ENCODE measurements around the gene ZBTB8A.
"Not testable (repeated sequence)": the region's sequence is repeated elsewhere in the genome, so short reads cannot be mapped to it uniquely, and the experiment has no call there.

ZBTB8A gene

DNA sequence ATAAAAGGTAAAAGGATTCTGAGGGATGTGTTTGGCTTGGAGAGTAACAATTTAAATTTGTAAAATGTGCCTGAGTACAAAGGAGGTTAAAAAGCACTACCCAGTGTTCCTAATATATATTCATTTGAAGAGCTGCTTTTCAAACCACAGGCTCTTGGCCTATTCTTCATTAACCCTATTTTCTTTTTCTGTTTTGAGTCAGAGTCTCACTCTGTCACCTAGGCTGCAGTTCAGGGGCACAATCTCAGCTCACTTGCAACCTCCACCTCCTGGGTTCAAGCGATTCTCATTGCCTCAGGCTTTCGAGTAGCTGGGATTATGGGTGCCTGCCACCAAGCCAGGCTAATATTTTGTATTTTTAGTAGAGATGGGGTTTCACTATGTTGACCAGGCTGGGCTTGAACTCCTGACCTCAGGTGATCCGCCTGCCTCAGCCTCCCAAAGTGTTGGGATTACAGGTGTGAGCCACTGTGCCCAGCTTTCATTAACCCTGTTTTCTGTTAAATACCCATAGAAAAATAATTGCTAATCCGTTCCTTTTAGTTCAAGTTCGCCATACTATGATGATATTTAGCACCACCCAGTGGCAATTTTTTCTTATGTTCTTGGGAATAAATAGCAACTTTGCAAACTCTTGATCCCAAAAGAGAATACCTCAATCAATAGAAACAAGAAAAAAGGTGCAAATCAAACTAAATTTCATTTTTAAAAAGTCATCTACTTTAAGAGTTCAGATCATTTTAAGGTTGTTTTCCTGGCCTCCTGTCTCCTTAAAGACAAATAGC is 80.7 kb downstream of the ZBTB8A start:
- no peak for DNase-seq (ENCODE audit: low read depth, low spot score)

DNA sequence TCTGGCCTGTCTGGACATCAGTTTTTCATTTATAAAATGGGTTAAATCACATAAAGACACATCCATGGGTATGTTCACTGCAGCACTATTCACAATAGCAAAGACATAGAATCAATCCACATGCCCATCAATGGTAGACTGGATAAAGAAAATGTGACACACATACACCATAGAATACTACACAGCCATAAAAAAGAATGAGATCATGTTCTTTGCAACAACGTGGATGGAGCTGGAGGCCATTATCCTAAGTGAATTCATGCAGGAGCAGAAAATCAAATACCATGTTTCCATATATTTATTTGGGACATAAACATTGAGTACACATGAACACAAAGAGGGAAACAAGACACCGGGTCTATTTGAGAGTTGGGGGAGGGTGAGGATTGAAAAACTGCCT is 83.0 kb downstream of the ZBTB8A start:
- DNase-seq (ENCODE audit: low read depth, low spot score), result no peak

DNA sequence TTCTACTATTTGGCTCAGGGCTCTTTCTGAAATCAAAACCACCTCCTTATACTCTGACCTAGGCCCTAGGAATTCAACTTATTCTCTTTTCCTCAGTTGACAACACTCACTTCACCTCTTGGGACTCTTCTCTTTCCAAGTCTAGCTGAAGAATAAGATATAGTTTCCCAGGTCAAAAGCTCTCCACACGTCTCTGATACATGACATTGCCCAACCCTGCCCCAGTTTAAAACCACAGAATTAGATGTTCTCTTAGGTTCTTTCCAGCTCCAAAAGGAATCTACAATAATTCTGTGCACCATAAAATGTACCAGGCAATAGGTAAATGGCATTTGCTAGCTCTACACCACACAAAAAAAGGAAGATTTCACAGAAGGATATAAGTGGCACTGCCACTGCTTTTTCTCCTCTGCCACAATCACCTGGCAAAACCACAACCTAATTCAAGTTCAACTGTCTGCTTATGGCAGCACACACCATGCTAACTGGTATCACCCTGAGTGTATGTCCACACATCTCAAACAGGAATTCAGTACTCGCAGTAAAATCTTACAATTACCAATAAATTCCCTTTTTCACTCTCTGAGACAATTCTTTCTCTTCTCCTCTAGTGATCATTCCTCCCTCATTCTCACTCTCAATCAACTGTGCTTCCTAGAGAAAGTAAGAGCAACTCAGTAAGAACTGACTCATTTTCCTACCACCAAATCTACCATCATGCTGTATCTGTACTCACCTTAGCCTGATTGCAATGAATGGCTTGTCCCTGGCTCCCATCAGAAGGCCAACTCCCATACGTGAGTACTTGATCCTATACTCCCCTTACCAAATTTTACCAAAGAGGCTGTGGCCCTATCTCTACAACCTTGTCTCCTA is 83.8 kb downstream of the ZBTB8A start:
- no peak for DNase-seq (ENCODE audit: low read depth, low spot score)

DNA sequence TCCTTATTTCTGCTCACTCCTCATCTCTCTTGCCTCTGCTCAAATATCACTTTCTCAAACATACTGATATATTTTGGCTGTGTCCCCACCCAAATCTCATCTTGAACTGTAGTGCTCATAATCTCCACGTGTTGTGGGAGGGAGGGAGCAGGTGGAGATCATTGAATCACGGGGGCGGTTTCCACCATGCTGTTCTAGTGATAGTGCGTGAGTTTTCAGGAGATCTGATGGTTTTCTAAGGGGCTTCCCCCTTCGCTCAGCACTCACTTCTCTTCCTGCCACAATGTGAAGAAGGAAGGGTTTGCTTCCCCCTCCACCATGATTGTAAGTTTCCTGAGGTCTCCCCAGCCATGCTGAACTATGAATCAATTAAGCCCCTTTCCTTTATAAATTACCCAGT is 84.5 kb downstream of the ZBTB8A start:
- no peak for DNase-seq (ENCODE audit: low read depth, low spot score)

DNA sequence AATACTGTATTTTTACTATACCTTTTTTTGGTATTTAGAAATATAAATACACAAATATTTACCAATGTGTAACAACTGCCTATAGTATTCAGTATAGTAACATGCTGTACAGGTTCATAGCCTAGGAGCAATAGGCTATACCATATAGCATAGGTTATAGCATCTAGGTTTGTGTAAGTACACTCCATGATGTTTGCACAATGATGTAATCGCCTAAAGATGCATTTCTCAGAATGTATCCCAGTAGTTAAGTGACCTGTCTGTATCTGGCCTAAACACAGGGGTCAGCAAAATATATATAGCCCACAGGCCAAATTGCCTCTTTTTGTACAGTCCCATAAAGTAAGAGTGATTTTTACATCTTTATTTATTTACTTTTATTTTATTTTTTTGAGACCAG is 86.9 kb downstream of the ZBTB8A start:
- DNase-seq (ENCODE audit: low read depth, low spot score), result no peak

DNA sequence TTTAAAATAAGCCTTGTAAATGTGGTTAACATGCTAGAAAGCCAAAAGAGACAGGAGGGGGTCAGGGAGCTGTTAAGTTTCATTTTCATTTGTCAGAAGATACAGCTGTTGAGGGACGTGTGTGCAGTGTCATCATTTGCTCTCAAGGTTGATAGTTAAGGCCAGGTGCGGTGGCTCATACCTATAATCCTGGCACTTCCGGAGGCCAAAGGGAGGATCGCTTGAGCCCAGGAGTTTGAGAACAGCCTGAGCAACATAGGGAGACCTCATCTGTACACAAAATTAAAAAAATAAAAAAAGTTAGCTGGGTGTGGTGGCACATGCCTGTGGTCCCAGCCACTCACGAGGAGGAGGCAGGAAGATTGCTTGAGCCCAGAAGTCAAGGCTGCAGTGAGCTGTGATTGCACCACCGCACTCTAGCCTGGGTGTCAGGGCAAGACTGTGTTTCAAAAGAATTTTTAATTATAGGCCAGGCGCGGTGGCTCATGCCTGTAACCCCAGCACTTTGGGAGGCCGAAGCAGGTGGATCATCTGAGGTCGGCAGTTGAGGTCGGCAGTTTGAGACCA is 88.5 kb downstream of the ZBTB8A start:
- DNase-seq (ENCODE audit: low read depth, low spot score), result no peak

DNA sequence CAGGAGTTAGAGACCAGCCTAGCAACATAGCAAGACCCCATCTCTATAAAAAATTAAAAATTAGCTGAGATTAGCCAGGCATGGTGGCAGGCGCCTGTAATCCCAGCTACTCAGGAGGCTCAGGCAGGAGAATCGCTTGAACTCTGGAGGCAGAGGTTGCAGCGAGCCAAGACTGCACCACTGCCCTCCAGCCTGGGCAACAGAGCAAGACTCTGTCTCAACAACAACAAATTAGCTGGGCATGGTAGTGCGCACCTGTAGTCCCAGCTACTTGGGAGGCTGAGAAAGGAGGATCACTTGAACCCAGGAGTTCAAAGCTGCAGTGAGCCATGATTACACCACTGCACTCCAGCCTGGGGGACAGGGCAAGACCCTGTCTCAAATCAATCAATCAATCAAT is 90.9 kb downstream of the ZBTB8A start:
- not testable (repeated sequence) for DNase-seq (ENCODE audit: low read depth, low spot score)

DNA sequence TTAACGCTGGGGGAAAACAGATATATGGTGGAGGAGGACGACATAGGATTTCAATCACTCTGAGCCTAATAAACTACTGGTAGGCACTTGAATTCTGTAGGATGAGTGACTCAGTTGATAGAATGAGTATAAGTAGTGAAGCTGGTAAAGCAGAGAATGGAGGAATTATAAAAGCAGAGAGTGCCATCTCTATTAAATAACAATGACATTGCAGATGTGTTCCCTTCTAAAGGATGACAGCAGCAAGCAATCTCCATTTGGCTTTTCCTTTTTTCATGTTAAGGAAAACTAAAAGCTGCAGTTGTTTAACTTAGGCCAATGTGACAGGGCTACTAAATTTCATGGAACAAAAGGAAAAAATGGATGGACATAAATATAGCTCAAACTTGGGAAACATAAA is 93.6 kb downstream of the ZBTB8A start:
- DNase-seq (ENCODE audit: low read depth, low spot score), result no peak

DNA sequence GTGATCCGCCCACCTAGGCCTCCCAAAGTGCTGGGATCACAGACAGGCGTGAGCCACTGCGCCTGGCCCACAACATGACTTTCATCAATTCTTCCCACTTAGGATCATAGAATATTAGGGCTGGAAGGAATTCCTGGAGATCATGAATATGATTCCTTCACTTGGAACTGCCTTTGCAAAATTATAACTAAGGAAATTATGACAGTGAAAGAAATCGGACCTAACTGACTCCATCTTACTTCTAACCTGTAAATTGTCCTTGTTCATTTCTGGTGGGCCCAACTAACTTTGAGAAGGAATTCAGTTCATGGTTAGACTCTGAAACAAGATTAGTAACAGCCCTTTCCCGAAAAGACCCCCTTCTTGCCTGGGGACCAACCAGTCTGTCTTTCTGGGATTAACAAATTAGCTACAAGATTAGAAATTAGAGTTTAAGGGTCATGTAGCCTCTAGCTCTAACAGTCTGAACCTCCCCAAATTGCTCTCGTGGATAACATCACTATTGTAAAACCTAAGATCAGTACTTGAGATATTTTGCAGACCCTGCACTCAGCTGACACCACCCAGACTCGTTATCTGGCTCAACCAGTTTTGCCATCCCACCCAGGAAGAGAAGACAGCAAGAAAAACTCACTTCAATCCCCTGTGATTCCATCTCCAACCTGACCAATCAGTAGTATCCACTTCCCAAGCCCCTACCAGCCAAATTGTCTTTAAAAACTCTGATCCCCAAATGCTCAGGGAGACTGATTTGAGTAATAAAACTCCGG is 96.5 kb downstream of the ZBTB8A start:
- peak; percentile 51 for DNase-seq (ENCODE audit: low read depth, low spot score)

DNA sequence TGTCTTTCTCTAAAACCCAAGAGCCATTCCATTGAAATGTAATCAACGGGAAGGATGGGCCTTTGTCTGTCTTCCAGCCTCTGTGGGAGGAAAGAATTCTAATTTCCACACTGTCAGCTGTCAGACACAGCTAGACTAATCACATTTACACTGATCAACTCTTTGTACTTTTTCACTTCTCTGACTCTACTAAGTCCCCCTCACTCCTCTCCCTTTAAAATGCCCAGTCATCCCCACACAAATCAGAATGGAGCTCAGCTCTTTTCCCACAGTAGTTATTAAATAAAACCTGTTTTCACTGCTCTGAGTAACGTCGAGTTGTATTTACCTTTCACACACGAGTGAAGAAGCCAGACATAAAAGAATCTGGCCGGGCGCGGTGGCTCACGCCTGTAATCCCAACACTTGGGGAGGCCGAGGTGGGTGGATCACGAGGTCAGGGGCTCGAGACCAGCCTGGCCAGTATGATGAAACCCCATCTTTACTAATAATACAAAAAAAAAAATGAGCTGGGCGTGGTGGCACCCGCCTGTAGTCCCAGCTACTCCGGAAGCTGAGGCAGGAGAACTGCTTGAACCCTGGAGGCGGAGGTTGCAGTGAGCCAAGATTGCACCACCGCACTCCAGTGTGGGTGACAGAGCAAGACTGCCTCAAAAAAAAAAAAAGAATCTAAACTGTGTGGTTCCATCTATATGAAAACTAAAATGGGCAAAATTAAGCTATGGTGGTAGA is 97.9 kb downstream of the ZBTB8A start:
- DNase-seq (ENCODE audit: low read depth, low spot score), result no peak

DNA sequence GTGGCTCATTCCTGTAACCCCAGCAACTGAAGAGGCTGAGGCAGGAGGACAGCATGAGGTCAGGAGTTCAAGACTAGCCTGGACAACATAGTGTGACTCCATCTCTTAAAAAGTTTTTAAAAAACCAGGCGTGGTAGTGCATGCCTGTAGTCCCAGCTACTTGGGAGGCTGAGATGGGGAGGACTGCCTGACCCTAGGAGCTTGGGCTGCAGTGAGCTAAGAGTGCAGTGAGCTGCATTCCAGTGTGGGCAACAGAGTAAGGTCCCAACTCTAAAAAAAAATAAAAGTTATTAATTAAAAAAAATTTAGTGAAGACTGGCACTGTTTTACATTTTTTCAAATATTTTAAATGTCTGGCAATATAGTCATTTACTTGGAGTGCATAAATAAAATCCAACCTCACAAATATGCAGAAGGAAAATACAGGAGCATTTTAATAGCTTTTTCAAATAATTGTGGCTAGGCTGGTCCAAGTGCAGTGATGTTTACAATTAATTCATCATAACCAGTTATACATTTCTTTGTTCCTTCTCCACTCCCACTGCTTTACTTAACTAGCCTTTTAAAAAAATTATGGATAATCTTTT is 100.4 kb downstream of the ZBTB8A start:
- DNase-seq (ENCODE audit: low read depth, low spot score), result no peak

DNA sequence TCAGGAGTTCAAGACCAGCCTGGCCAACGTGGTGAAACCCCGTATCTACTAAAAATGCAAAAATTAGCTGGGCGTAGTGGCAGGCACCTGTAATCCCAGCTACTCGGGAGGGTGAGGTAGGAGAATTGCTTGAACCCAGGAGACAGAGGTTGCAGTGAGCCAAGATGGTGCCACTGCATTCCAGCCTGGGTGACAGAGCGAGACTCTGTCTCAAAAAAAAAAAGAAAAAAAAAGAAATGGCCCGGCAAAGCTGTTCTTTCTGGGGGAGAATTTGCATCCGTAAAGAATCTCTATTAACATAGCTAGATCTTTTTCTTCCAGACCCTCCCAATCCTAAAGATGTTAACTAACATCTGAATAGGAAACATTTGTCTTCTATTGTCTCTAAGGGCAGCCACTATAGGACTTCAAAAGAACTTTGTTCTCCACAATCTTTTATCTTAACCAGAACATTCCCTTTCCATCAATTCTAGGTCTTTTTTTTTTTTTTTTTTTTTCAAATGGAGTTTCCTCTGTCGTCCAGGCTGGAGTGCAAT is 103.1 kb downstream of the ZBTB8A start:
- DNase-seq (ENCODE audit: low read depth, low spot score), result peak; percentile 42

DNA sequence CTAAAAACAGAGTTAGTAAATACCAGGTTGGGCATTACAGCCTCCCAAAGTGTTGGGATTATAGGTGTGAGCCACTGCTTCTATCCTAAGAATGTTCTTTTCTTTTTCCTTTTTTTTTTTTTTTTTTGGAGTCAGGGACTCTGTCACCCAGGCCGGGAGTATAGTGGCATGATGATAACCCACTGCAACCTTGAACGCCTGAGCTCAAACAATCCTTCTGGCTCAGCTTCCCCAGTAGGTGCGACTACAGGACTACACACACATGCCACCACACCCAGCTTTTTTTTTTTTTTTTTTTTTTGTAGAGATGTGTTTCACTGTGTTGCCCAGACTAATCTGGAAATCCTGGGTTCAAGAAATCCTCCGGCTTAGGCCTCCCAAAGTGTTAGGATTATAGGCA is 105.2 kb downstream of the ZBTB8A start:
- no peak for DNase-seq (ENCODE audit: low read depth, low spot score)

DNA sequence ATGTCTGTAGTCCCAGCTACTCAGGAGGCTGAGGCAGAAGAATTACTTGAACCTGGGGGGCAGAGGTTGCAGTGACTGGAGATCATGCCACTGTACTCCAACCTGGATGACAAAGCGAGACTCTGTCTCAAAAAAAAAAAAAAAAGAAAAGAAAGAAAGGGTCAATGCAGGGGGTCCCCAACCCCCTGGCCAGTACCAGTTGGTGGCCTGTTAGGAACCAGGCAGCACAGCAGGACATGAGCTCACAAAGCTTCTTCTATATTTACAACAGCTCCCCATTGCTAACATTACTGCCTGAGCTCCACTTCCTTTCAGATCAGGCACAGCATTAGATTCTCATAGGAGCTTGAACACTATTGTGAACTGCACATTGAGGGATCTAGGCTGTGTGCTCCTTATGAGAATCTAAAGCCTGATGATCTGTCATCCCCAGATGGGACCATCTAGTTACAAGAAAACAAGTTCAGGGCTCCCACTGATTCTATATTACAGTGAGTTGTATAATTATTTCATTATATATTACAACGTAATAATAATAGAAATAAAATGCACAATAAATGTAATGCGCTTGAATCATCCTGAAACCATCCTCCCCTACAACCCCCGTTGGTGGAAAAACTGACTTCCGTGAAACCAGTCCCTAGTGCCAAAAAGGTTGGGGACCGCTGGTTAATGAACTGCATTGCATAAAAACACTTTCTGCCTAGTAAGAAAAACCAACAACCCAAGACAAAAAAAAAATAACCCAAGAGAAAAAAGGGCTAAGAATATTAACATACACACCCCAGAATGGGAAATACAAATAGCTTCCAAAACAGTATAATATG is 108.3 kb downstream of the ZBTB8A start:
- DNase-seq (ENCODE audit: low read depth, low spot score), result no peak

DNA sequence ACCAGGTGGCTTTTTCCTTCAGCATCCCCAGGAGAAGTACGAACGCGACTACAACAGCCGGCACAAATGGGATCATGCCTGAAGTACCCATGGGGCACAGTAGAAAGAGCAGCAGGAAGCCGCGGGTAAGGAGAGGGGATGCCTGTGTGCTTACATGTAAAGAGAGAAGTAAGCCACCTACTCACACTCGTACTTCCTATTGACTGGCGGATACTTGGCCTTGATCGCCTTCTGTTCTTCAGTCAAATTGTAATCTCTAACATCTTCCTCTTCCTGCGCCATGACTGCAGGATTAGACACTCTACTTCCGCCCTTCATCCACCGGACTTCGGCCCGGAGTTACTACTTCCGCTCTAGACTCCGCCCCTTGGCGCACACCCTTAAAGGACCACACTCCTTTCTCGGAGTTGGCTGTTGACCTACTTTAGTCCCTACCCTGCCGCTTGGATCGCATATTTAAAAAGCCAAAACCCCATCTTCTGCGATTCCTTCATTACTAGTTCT is 111.1 kb downstream of the ZBTB8A start, which contains the start of gene ZBTB8OS:
TSS of gene ZBTB8OS (minus strand) at position 303 of the 504 bp plus-strand sequence. CDS start at position 282, 21 bp downstream.
- DNase-seq (ENCODE audit: low read depth, low spot score), result peak; percentile 95

DNA sequence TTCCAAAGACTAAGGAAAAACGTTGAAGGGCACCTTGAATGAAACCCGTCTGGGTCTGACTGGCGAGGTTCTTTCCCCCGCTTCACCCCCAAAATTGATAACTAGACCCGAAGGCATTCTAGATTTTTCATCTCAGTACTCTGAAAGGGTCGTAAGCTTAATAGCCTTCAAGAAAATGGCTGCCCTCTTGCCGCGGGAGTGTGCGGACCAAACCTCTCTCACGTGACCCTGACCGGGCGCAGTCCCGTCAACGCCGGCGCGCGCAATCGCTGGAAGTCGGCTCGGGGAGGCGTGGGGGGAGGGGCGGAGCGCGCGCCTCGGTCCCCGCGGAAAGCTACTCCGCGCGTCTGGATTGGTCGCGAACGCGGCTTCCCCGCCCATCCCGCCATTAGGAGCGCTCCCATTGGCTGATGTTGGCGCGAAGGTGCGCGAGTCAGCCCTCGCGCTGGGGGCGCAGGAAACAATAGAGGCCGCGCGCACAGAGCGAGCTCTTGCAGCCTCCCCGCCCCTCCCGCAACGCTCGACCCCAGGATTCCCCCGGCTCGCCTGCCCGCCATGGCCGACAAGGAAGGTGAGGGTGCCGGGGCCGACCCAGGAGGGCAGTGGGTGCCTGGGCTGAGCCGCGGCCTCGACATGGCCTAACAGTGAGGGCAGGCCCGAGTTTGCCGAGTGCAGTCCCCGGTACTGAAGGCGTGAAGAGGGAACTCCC is 111.7 kb downstream of the ZBTB8A start, which contains the start of gene RBBP4:
TSS of gene RBBP4 (plus strand) at position 457 of the 709 bp plus-strand sequence. CDS start at position 556, 99 bp downstream.
- peak; percentile 99 for DNase-seq (ENCODE audit: low read depth, low spot score)

DNA sequence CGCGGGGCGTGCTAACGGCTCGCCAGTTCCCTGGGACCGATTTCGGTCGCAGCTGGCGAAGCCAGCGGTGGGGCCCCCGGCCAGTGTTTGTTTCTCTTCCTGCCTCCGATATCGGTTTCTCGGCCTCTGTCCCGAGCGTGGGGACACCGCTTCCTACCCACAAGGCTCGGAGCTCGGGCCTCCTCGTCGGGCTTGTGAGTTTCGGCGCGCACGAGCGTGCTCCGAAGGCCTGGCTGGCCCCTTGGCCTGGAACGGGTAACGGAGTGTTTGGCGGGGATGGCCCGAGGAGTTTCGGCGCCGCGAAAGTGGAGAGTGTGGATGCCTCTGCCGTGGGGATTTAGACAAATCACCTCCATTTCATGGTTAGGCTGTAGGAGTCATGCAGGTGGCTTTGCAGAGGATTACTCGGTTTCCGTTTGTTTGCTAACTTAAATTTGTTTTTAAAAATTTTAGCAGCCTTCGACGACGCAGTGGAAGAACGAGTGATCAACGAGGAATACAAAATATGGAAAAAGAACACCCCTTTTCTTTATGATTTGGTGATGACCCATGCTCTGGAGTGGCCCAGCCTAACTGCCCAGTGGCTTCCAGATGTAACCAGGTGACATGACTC is 112.3 kb downstream of the ZBTB8A start:
- no peak for DNase-seq (ENCODE audit: low read depth, low spot score)

Measured in ELF-1 (cell line).